HG03439 (cell line): ENCODE data around the gene TEK.
"Not testable (repeated sequence)": the region's sequence is repeated elsewhere in the genome, so short reads cannot be mapped to it uniquely, and the experiment has no call there.

Experiments used
- ATAC-seq: cut with Tn5 transposase; IDR thresholded peaks from one replicate; pipeline ENCODE4 v1.9.1; 2021; ENCODE audit warnings: mild to moderate bottlenecking, moderate library complexity; ENCODE audit not compliant: unreplicated experiment

The TEK gene

DNA sequence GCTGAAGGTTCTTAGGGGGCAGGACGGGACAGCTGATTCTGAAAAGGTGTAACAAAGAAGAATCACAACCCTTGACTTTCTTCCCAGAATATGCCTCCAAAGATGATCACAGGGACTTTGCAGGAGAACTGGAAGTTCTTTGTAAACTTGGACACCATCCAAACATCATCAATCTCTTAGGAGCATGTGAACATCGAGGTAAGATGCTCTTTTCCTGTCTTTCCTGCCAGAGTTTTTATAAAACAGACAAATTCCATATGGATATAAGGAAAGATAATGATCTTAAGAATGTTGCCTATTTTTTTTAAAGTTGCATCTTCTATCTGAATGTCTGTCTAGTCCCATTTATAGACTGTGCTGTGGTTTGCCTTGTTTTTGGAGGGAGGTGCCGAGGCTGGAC, 100.0 kb downstream of the TEK start:
- no peak for ATAC-seq

DNA sequence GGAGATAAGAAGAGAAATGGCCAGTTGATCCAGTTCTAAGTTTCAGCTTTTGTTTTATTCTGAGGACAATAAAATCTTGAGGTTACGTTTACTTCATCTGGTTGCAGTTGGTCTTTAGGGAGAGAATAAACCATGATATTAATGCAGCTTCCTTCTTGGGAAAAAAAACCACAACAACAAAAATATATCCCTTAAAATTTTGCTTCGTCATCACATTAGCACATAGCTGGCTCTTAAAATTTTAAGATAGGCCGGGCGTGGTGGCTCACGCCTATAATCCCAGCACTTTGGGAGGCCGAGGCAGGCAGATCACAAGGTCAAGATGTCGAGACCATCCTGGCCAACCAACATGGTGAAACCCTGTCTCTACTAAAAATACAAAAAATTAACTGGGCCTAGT, 101.6 kb downstream of the TEK start:
- ATAC-seq, result no peak

DNA sequence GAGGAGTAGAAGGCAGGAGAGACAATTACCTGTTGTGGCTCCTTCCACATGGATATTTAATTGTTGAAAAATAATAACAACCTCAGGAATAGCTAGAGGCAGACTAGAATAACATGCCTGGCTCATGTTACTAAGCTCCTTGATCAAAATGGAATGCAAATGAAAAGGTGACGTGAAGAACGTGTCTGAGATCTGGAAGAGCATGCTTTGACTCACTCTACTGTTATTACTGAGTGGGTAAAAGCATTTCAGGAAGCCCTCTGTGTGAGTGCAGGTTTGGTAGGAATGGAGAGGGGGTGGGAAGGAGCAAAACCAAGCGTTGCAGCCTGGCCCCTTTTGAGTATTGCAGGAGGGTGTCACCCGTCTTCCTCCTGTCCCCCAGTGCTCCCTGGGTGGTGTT, 103.2 kb downstream of the TEK start:
- ATAC-seq, result no peak

GRCh38 chr9:27212621-27213020, 103.6 kb downstream of the TEK start:
- ATAC-seq, result no peak

- no peak for ATAC-seq
Observed at GRCh38 chr9:27227192-27227591, 118.2 kb downstream of the TEK start.

- ATAC-seq, result not testable (repeated sequence)
Observed at GRCh38 chr9:27239648-27240047, 130.6 kb downstream of the TEK start.

GRCh38 chr9:27247756-27248155, 138.7 kb downstream of the TEK start:
- ATAC-seq, result no peak

GRCh38 chr9:27248702-27249101, 139.7 kb downstream of the TEK start:
- ATAC-seq, result no peak

- ATAC-seq, result no peak
Observed at GRCh38 chr9:27258662-27259061, 149.6 kb downstream of the TEK start.

DNA sequence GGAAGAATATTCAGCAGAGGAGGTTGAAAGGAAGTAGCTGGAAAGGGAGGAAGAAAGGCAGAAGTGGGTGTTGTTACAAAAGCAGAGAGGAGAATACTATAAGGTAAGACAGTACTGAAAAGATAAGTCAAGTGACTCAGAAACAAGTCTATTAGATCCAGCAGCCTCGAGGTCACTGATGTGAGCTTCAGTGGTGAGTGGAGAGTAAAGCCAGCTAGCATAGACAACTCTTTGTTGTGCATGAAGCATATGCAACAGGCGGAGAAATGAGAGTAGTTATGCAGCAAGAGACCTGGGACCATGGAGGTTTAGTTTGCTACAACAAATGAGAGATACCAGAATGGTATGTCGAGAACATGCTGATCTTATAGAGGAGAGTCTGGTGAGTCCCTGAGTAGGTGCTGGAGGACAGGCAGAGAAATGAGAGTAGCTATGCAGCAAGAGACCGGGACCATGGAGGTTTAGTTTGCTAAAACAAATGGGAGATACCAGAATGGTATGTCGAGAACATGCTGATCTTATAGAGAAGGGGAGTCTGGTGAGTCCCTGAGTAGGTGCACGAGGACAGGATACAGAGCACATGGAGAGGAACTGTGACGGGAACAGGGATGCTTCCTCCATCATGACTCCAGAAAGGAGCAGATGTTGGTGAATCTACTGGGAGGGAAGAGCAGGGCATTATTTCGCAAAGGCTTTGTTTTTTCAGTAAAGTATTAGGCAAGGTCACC, 151.9 kb downstream of the TEK start:
- no peak for ATAC-seq

DNA sequence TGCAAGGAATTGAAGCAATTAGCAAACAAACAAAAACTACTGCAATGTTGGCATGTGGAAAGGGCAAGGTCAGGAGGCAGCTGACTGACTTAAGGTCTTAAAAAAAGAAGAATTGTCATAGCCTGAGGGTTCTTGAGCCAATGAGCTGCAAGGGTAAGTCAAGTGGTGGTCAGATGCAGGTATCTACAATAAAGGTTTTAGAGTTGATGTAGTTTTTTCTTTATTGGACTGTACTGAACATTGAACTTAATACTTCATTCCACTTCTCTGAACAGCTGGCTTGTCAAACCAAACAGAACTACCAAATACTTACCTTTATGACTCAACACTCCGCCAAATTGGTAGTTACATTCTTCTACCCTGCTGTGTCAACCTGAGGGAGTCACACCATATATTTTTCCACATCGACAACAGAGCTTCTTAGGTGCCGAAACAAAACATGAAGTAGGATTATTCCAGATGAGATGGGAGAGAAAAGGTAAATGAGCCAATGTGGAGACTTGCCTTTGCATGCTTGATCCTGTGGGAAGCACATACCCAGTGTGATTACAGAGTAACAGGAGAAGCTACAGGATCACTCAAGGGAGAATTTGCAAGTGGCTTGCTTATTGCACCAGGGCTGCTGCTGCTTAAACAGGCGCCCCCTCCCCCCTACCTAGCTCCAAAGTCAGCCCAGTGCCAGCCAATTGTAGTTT, 152.6 kb downstream of the TEK start:
- ATAC-seq, result no peak

GRCh38 chr9:27272103-27272502, 163.1 kb downstream of the TEK start:
- no peak for ATAC-seq

DNA sequence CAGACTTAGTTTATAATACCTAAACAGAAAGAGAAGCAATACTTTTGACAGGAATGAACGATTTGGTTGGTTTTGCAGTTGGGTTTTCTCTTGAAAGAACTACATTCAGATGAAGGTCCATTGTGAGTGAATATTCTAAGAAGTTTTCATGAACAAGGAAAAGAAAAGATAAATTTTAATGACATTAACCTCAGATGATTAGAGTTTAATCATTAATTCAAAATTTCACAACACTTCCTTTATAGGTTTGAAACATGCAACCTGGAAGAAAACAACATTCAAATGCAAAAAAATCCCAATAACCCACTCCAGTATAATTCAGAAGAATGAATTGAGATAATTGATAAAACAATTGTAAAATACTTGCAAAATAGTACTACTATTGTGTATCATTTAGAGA, 164.2 kb downstream of the TEK start:
- ATAC-seq, result no peak

DNA sequence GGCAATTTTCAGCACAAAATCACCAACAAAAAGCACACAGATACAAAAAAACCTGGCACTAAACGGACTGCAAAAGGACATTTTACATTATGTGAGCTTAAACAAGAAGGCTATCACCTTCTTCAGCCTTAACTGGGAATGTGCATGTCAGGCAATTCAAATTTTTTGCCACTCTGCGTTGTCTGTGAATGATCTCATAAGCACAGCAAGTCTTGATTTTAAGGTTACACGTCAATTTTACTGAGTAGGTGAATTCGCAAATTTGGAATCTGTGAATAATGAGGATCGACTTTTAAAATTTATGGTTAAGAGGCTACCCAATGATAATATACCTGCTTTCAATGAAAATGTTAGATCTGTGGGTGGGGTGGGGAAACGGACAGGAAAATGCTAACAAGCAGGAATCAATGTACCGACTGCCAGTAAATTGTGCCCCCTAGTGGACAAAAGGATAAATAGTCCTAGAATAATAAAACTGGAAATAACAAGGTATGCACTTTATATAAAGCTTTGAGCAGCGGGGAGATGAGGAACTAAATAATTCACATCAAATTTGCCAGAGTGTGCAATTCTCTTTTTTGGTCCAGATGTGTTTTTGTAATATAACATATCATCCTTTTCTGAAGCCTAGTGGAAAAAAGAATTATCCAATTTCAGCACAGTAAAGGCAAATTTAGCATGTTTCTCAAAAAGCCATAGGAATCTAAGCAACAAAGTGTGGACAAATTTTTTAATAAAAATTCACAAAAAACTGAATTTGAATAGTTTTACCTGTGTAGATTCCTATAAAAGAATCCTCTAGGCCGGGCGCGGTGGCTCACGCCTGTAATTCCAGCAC, 167.4 kb downstream of the TEK start:
- ATAC-seq, result no peak

GRCh38 chr9:27278374-27278773, 169.3 kb downstream of the TEK start:
- no peak for ATAC-seq

DNA sequence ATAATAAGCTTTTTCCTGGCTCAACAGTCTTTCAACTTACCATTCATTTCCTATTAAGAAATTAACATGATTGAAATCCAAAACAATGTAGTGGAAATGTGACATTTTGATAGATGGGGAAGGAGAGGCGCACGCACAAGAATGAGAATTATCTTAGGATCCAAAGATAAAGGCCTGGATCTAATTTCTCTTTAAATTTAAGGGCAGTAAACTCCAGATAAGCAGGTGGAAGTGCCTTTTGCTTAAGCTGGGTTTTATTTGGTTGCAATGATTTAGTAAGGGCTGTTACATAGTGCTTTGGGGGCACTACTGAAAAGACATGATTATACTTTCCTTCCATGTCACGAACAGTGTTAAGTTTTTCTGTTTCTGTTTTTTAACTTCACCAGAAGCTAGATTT, 170.6 kb downstream of the TEK start:
- ATAC-seq, result no peak
